AG09319 (cell line): ENCODE data around the gene STAMBP.
"Not testable (repeated sequence)": the region's sequence is repeated elsewhere in the genome, so short reads cannot be mapped to it uniquely, and the experiment has no call there.

Experiments
- DNase-seq: peaks from one replicate; pipeline ENCODE4 v3.0.0-alpha.2; 2010; ENCODE audit warnings: low read depth; ENCODE audit errors: extremely low read depth
- TF ChIP-seq, protein P1 (sequence below): IDR thresholded peaks from 2 replicates; pipeline ENCODE4 v1.5.1; 2011; ENCODE audit warnings: low read depth, mild to moderate bottlenecking, inconsistent platforms, low read length, moderate library complexity

STAMBP gene

DNA sequence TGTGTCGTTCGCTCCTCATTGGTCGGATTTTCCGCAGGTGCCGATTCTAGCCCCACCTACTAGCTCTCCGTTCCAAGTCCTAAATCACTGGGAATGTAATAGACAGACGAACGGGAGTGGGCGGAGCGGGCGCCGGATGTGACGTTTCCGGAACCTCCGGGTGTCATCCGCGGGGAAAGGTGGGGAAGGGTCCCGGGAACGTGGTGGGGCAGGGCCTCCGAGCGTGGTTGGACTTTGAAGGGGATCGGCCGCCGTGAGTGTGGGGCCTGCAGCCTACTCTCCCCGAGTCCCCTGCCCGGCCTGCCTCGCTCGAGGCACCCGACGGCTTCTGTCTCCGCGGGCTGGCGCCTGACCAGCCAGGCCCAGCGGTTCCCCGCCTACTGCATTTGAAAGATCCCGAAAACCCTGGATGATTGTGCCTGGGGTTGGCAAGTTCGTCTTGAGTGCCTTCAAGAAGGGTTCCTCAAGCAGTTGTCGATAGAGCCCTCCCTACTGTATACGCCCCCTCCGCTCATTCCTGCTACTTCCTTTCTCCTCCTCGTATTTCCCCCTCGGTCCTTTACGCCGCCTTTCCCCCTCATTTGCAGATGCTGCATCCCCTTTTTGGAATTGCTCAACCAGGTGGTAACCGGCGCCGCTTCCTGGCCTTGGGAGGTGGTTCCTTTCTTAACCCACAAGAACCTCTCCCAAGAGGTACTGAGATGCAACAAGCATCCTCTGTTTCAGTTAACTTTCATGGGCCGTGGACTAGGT is at the start of gene STAMBP:
Gene STAMBP (plus strand): TSS at position 144 of the 753 bp plus-strand sequence. CDS start 1,896 bp downstream, outside the sequence.
- peak; percentile 85 for DNase-seq
- TF ChIP-seq, protein P1, sequence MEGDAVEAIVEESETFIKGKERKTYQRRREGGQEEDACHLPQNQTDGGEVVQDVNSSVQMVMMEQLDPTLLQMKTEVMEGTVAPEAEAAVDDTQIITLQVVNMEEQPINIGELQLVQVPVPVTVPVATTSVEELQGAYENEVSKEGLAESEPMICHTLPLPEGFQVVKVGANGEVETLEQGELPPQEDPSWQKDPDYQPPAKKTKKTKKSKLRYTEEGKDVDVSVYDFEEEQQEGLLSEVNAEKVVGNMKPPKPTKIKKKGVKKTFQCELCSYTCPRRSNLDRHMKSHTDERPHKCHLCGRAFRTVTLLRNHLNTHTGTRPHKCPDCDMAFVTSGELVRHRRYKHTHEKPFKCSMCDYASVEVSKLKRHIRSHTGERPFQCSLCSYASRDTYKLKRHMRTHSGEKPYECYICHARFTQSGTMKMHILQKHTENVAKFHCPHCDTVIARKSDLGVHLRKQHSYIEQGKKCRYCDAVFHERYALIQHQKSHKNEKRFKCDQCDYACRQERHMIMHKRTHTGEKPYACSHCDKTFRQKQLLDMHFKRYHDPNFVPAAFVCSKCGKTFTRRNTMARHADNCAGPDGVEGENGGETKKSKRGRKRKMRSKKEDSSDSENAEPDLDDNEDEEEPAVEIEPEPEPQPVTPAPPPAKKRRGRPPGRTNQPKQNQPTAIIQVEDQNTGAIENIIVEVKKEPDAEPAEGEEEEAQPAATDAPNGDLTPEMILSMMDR = no peak

DNA sequence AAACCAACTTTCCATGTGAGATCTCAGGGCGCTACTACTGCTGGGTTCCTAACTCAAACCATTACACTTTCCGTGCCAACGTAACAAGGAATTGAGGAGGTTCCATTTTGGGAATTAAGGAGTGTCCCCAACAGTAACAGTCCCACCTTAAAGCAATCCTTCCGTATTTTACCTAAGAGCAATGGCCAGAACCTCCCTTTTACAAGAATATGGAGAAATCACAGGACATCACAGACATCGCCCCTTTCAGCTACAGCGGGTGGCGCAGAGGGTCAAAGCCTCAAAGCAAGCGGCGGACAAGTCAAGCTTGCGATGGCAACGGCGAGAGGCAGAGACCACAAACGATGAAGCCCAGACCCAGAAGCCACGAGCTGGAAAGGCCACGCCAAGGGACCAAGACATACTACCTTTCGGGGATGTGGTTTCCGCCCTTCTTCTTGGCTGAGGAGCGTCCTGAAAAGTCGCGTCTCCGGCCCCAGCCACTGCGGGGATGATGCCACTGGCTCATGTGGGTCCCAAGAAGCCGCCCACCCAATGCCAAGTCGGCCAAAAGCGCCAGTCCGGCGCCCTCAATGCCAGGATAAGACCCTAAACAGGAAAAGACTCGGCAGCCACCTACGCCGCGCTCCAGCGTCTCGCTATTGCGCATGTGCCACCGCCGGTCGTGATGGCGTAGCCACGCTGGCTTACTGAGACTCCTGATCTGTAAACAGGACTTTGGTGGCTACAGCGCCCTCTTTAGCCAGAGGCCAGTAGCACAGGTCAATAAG is 49.1 kb upstream of the STAMBP start, which contains the start of gene DUSP11:
Gene DUSP11 (minus strand): TSS at position 637 of the 770 bp plus-strand sequence. CDS start 129 bp downstream, at position 508.
- peak; percentile 80 for DNase-seq
- TF ChIP-seq, protein P1 = peak; percentile 96

DNA sequence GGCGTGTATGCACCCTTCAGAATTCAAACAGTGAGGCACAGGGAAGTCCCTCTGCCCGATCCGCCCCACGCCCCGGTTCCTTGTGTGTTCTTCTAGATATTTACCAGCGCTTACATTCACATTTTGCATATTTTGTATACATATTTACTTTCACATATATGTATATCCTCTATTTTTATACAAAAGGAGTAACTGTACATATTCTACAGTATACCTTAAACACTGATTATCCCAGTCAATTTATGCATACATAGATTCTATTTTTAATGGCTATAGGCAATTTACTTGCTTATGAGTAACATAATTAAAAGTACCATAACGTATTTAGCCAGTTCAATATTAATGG is 48.6 kb upstream of the STAMBP start:
- TF ChIP-seq, protein P1 = no peak

DNA sequence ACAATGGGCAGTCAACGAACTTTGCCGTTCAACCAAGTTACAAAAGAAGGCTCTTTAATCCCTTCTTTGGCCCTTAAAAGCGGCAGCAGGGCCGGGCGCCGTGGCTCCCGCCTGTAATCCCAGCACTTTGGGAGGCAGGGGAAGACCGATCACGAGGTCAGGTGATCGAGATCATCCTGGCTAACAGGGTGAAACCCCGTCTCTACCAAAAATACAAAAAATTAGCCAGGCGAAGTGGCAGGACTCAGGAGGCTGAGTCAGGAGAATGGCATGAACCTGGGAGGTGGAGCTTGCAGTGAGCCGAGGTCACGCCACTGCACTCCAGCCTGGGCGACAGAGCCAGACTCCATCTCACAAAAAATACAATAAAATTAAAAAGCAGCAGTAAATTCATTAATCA is 45.4 kb upstream of the STAMBP start:
- not testable (repeated sequence) for DNase-seq

More for the DNA sequence above, 48.6 kb upstream of the STAMBP start:
- no peak for DNase-seq

DNA sequence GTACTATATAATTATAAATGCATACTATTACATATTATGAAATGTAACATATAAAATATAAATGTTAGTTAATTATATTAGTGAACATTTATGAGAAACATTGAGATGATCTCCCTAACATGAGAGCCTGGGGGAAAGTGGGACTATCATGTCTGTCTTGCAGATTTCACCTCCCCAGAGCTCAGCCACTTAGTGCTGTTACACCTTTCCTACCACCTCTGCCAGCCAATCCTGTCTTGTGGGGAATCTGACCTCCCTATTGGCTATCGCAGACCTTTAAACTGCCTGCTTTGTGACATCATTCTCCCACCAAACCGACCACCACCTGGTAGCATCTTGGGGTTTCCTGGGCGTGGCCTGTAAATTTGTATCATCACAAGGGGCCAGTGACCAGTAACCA is 44.9 kb upstream of the STAMBP start, which contains the start of gene C2orf78:
Gene C2orf78 (plus strand): TSS at position 301 of the 400 bp plus-strand sequence. CDS start 127 bp downstream, outside the sequence.
- not testable (repeated sequence) for DNase-seq

DNA sequence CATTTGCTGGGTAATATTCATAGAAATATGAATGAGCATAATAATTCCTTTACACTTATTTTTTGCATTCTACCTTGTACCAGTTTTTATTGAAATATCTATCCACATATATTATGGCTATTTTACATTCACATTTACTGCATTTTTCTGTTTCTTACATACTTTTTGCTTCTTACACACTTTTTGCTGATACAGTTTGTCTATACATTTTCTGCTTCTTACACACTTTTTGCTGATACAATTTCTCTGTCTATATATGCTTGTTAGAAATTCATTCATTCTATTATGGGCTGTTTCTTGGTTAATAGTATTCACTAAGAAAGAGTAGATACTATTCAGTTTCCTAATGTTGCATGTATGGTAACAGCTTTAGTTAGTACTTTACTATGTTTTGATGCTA is 16.9 kb upstream of the STAMBP start:
- TF ChIP-seq, protein P1 = no peak
- DNase-seq = no peak

DNA sequence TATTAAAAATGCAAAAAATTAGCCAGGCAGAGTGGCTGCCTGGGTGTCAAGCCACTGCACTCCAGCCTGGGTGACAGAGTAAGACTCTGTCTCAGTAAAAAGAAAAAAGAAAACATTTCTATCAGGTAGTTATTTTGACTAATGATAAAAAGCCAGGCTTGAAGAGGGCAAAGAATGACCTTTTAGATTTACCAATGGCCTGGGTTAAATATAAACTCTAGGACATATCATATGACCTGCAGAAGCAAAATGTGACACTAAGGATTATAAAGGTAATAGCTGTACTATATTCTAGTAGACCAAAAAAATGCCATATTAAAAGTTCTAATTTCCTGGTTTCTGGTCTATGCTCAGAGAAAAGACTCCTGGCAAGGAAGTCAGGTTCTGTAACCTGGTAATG is 16.1 kb upstream of the STAMBP start:
- TF ChIP-seq, protein P1 = no peak

DNA sequence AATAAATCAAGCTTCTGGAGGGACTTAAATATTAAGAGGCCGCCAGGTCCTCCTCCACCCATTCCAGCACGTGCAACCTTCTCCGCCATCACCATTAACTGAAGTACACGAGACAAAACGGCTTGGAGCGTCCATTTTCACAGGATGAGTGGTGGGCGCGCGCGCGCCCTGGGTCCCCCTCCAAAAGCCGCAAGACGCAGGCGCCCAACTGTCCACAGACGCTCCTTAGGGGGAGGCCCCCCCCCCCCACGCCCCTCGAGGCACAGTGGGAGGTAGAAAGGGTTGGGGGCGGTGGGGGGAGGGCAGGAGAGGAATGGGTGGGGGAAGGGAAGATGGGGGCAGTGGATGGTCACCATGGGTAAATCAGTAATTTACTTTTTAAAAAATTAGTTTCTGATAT is 10.5 kb upstream of the STAMBP start:
- TF ChIP-seq, protein P1 = no peak
- DNase-seq = no peak

More for the DNA sequence above, 16.1 kb upstream of the STAMBP start:
- no peak for DNase-seq
